Fibroblast of skin of abdomen (primary cell): ENCODE measurements around the gene GZF1.

ENCODE experiments used
- DNase-seq: peaks from one replicate; pipeline ENCODE4 v3.0.0-alpha.2; 2013

GZF1 gene

DNA sequence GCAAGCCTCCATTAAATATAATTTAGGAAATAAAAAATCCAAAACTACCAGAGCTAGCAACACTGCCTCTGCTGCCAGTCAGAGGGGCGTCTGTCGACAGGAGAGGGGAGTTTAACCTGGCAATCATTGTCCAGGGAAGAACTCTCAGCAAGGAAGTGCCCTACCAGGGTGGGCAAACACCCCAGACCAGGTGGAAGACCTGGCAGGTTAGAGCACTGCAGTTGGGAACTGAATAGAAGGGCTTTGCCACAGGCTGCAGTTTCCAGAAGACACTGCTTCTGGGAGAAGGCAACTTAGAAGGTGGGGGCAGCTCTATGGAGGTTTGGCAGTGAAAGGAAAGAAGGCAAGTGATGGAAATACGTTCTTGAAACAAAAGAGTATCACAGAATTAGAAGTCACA lies 47.8 kb downstream of the GZF1 start:
- DNase-seq, result no peak

GRCh38 chr20:23410916-23411695 lies 49.1 kb downstream of the GZF1 start:
- peak; percentile 16 for DNase-seq

DNA sequence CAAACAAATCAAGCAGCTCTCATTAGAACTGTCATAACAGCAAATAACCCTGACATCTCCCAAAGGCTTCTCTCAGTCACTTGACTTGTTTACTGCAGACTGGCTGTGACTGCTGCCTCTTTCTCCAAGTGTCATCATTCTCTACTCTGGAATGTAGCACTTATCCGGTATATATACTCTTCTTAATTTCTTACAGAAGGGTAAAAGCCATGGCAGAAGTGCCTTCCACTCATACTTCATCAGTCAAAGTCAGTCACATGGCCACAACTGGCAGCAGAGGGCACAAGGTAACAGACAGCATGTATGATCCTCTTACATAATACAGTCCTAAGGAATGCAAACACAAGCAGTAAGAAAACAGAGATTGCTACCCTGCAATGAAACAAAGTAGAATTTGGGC lies 50.0 kb downstream of the GZF1 start:
- DNase-seq, result peak; percentile 65

GRCh38 chr20:23413862-23414422 lies 52.0 kb downstream of the GZF1 start:
- no peak for DNase-seq

GRCh38 chr20:23414526-23415188 lies 52.7 kb downstream of the GZF1 start:
- no peak for DNase-seq

- no peak for DNase-seq
These were observed 53.6 kb downstream of the GZF1 start for GRCh38 chr20:23415555-23415954.

DNA sequence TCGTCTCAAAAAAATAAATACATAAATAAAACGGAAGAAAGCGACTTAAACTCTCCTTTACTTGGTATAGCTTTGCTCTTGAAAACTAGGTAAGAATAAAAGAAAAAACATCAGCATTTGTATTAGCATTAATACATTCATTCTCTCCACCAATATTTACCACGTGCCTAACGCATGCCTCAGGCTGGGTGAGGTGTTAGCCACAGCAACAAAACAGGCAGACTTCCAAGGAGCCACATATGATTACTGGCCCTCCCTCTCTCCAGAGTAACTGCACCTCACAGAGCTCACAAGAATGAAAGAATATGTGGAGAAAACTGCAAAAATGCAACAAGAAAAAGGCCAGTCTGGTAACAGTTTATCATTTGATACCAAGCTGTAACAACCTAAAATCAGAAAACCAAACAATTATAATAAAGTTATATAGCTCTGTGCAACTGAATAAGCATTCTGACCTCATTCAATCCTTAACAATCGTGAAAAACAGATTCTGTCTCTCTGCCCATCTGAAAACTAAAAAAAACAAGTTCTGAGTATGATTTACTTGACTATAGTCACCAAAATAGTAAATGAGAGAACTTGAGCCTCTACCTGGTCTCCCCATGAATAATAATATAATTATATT lies 54.1 kb downstream of the GZF1 start:
- DNase-seq, result peak; percentile 23

GRCh38 chr20:23417861-23418260 lies 55.9 kb downstream of the GZF1 start:
- DNase-seq, result no peak

DNA sequence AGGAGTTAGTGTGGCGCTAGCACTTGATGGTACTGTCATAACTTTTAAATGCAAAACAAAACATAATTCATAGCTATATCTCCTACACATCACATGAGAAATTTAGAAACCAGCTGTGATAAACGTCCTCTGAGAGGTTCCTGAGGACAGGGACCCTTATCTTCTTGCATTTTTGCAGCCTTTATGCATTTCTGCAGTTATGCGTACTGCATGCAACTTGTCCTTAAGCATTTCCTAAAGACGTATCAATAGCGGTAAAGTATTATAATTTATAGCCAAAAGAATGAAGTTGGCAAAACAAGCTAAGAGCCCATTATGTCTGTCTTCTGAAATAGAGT lies 57.6 kb downstream of the GZF1 start:
- DNase-seq, result no peak

DNA sequence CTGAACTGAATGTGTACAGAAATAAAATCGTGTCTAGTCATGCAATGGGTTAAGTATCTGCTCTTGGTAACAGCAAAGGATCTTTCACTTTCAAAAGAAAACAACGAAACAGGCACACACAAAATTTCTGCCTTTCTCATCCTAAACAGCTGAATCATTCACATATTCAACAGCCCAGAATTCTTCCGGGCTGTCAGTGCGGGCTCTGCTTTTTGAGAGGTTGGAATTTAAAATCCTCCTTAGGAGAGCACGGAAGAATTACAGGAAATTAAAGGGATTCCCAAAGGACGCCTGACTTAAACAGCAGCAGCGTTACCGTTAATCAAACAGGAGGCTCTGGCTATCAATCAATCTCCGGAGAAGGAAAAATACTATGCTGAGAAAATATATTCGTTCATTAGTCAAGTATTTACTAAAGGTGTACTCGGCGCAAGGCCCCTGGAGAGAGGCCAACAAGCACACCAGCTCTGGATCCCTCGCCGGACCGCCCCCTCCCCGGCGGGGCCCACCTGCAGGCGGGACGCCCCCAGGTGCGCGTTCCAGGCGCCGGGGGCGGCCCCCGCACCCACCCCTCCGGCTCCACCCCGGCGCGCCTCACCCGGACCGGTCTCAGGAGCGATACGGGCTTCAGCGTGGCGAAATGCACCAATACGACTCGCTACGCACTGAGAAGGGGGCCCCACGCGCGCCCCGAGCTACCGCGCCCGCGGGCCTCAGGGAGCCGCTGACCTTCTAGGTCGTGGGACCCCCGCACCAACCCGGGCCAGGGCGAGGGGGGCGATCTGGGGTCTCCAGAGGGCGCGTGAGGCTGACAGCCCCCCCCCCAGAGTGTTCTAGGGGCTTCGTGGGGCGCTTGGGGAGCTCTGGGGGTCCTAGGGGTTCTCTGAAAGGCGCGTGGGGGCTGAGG lies 58.3 kb downstream of the GZF1 start:
- peak; percentile 67 for DNase-seq

DNA sequence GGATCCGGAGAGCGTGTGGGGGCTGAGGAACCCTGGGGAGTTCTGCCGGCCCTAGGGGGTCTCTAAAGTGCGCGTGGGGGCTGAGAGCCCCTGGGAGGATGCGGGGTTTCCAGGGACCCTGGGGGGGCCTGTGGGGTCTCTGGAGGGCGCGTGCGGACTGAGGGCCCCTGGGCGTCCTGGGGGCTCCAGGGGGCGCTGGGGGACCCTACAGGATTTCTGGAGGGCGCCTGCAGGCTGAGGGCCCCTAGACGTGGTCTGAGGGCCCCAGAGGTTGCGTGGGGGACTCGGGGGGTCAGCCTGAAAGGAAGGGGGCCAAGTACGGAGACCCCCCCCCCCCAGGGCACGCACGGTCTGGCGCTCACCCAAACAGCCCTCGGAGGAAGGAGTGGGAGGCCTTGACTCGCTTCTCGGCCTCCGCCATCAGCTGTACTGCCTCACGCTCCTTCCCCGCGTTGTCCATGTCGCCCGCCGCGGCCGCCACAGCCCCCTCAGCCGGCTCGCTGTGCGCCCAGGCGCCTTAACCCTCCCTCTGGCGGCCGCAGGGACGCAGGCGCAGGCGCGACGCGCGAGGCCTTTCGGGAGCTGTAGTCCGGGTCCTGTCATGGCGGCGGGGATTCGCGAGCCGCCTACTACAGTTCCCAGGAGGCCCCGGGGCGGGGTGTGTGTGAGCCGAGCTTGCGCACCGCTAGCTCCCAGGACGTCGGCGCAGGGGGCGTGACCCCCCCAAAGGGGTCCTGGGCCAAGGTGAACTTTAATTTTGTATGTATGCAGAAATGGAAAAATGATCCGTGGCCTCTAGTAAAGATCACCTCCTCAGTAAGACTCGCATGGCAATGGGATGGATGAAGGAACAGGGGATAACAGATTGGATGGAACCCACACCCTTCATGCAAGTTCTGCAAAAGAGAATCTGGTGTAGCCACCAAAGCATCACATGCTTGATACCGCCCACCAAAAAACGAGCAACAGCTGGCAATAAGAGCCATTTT lies 59.3 kb downstream of the GZF1 start, which contains the start of gene NAPB:
Gene NAPB, minus strand, starts transcription at position 546 of the 989 bp plus-strand sequence. Its CDS starts 86 bp downstream, at position 460.
- DNase-seq, result peak; percentile 91
